C4-2B (cell line): ENCODE data around the gene CES4A.
A peak's percentile ranks its signal among the peaks of the same experiment; 100 is the strongest.

ENCODE experiments used
- H3K27ac ChIP-seq: fragments of 450-650 bp; 2 replicates; pipeline ENCODE4 v1.5.1; 2017
- CTCF ChIP-seq: fragments of 450-650 bp; conservative IDR thresholded peaks from 2 replicates; pipeline ENCODE4 v1.5.1; 2017; ENCODE audit warnings: mild to moderate bottlenecking
- ZFX ChIP-seq: fragments of 450-650 bp; IDR thresholded peaks from 2 replicates; pipeline ENCODE4 v1.6.1; 2017

Gene CES4A

GRCh38 chr16:67026570-67026969 lies 38.2 kb downstream of the CES4A start:
- H3K27ac ChIP-seq: no peak overlapping the region
- no peak for TF ChIP-seq ZFX
- no peak for TF ChIP-seq CTCF

GRCh38 chr16:67027046-67027445 lies 38.7 kb downstream of the CES4A start:
- H3K27ac ChIP-seq: no peak overlapping the region

GRCh38 chr16:67028167-67028695 lies 39.8 kb downstream of the CES4A start:
- TF ChIP-seq ZFX: no peak
- TF ChIP-seq CTCF: no peak; the same call in 1 of the 2 replicates

More at GRCh38 chr16:67027046-67027445, 38.7 kb downstream of the CES4A start:
- TF ChIP-seq ZFX (no peak), CTCF (no peak)

GRCh38 chr16:67028696-67029253 lies 40.4 kb downstream of the CES4A start, which contains the start of gene CBFB:
Gene CBFB (plus strand): TSS chr16:67029149. CDS start chr16:67029408, 259 bp downstream.
- TF ChIP-seq ZFX (no peak), CTCF (no peak; the same call in 1 of the 2 replicates)
- H3K27ac ChIP-seq: peak within 1 kb of the TSS; percentile 99

More at GRCh38 chr16:67028167-67028695, 39.8 kb downstream of the CES4A start:
- H3K27ac ChIP-seq: peak overlapping the region; percentile 99

- TF ChIP-seq CTCF: no peak
- peak; percentile 87 for TF ChIP-seq ZFX
- peak overlapping the region; percentile 99 for H3K27ac ChIP-seq
Measured at GRCh38 chr16:67029254-67030096, 41.1 kb downstream of the CES4A start.

- TF ChIP-seq CTCF (no peak), ZFX (no peak)
- peak overlapping the region; percentile 99 for H3K27ac ChIP-seq
Measured at GRCh38 chr16:67030221-67030962, 42.0 kb downstream of the CES4A start.
